SK-N-SH (cell line): ENCODE results near the gene GATB.

Source experiments
- CTCF ChIP-seq: fragments of 200-600 bp; sonication (generic); IDR thresholded peaks from 2 replicates; pipeline ENCODE4 v1.6.1; 2017; ENCODE audit warnings: antibody characterized with exemption, mild to moderate bottlenecking, moderate library complexity
- EP300 ChIP-seq, 2 experiments: IDR thresholded peaks; 2 replicates each; pipeline versions ENCODE4 v1.4.0 to v1.6.1; 2012; ENCODE audit warnings: borderline replicate concordance in 1 of 2, low read depth in 1 of 2, low read length in 1 of 2
- JUND ChIP-seq: IDR thresholded peaks from 2 replicates; pipeline ENCODE4 v1.4.0; 2012
- MAX ChIP-seq: IDR thresholded peaks from 2 replicates; pipeline ENCODE4 v1.4.0; 2012; ENCODE audit warnings: low read depth
- NFIC ChIP-seq: IDR thresholded peaks from 2 replicates; pipeline ENCODE4 v1.4.0; 2012; ENCODE audit warnings: borderline replicate concordance
- POLR2AphosphoS5 ChIP-seq: IDR thresholded peaks from 2 replicates; pipeline ENCODE4 v1.6.1; 2012; ENCODE audit warnings: low read depth, low read length
- RAD21 ChIP-seq: IDR thresholded peaks from 2 replicates; pipeline ENCODE4 v1.6.1; 2012; ENCODE audit warnings: mild to moderate bottlenecking, low read length
- REST ChIP-seq: IDR thresholded peaks from 2 replicates; pipeline ENCODE4 v1.6.1; 2012; ENCODE audit warnings: mild to moderate bottlenecking, low read depth, low read length, moderate library complexity
- RFX5 ChIP-seq: IDR thresholded peaks from 2 replicates; pipeline ENCODE4 v1.6.1; 2012; ENCODE audit warnings: mild to moderate bottlenecking, improper control_type of control experiment, low read length
- SMC3 ChIP-seq: IDR thresholded peaks from 2 replicates; pipeline ENCODE4 v1.6.1; 2012; ENCODE audit warnings: low read depth, low read length, improper control_type of control experiment
- USF1 ChIP-seq: IDR thresholded peaks from 2 replicates; pipeline ENCODE4 v1.4.0; 2012; ENCODE audit warnings: low read depth, borderline replicate concordance
- USF2 ChIP-seq: fragments of 150-350 bp; IDR thresholded peaks from 2 replicates; pipeline ENCODE4 v1.6.1; 2017; ENCODE audit warnings: antibody characterized with exemption, low read length, low read depth, borderline replicate concordance

- TF ChIP-seq CTCF: no peak
- no peak for TF ChIP-seq RFX5
- TF ChIP-seq POLR2AphosphoS5: no peak
- TF ChIP-seq USF1: no peak
- no peak for TF ChIP-seq MAX
- no peak for TF ChIP-seq EP300 (IDR thresholded peaks at IDR 0.05; ENCODE audit: borderline replicate concordance in 1 of 2, low read depth in 1 of 2, low read length in 1 of 2)
- no peak for TF ChIP-seq USF2
- no peak for TF ChIP-seq REST
- no peak for TF ChIP-seq JUND
- TF ChIP-seq NFIC: no peak
- no peak for TF ChIP-seq SMC3
- TF ChIP-seq RAD21: no peak
These were observed 71.4 kb downstream of the GATB start for GRCh38 chr4:151689211-151689991.
